ENCODE measurements around the gene BSN. TPM values are rescaled to one million over a fixed set of nuclear protein-coding genes. Genes with fewer than 3 reads are reported as not detected.

Gene BSN
- polyA plus RNA-seq, result 1.5 and 4.4 TPM in 2 replicates

GRCh38 chr3:49553692-49554632, at the start of gene BSN:
Gene BSN (plus strand): TSS chr3:49554477. CDS start chr3:49554603, 126 bp downstream.

GRCh38 chr3:49673715-49674496, 119.6 kb downstream of the BSN start, which contains the start of gene APEH:
Gene APEH (plus strand): TSS chr3:49674351. CDS start chr3:49674402, 51 bp downstream.

GRCh38 chr3:49689046-49689907, 135.0 kb downstream of the BSN start, which contains the start of the genes MST1 and RNF123:
Gene MST1 (minus strand): TSS chr3:49689474. CDS start chr3:49688691, 783 bp downstream.
Gene RNF123 (plus strand): TSS chr3:49689557. CDS start chr3:49691166, 1,609 bp downstream.

GRCh38 chr3:49719214-49719884, 165.1 kb downstream of the BSN start, which contains the start of gene AMIGO3:
Gene AMIGO3 (minus strand): TSS chr3:49719684. CDS start chr3:49719465, 219 bp downstream.

Other genes with a start within 250 kb of the BSN start
- 26.0 and 28.0 TPM in 2 replicates for gene USP4, start 214.4 kb upstream of the BSN start, polyA plus RNA-seq
- gene GPX1, start 196.1 kb upstream of the BSN start, polyA plus RNA-seq, result 80.7 and 108 TPM in 2 replicates
- gene RHOA, start 142.5 kb upstream of the BSN start, polyA plus RNA-seq, result 148 and 151 TPM in 2 replicates
- gene TCTA, start 142.1 kb upstream of the BSN start, polyA plus RNA-seq, result 7.7 and 9.9 TPM in 2 replicates
- gene AMT, start 132.0 kb upstream of the BSN start, polyA plus RNA-seq, result 3.4 and 3.8 TPM in 2 replicates
- 4.1 and 6.9 TPM in 2 replicates for gene NICN1, start 125.2 kb upstream of the BSN start, polyA plus RNA-seq
- 4.3 and 5.5 TPM in 2 replicates for gene DAG1, start 84.2 kb upstream of the BSN start, polyA plus RNA-seq
- 78.1 and 87.5 TPM in 2 replicates for gene APEH, start 119.9 kb downstream of the BSN start, polyA plus RNA-seq
- 0.52 and 1.3 TPM in 2 replicates for gene MST1, start 135.0 kb downstream of the BSN start, polyA plus RNA-seq
- 23.9 and 24.0 TPM in 2 replicates for gene RNF123, start 135.1 kb downstream of the BSN start, polyA plus RNA-seq
- not detected in 2 replicates for gene AMIGO3, start 165.2 kb downstream of the BSN start, polyA plus RNA-seq
- gene GMPPB, start 169.5 kb downstream of the BSN start, polyA plus RNA-seq, result 3.7 and 6.0 TPM in 2 replicates
- 2.9 and 3.6 TPM in 2 replicates for gene IP6K1, start 232.1 kb downstream of the BSN start, polyA plus RNA-seq
- not detected in 2 replicates for gene CDHR4, start 245.4 kb downstream of the BSN start, polyA plus RNA-seq
- gene INKA1, start 248.8 kb downstream of the BSN start, polyA plus RNA-seq, result not detected in 2 replicates